ENCODE measurements around the gene PPDPF.

PPDPF gene

DNA sequence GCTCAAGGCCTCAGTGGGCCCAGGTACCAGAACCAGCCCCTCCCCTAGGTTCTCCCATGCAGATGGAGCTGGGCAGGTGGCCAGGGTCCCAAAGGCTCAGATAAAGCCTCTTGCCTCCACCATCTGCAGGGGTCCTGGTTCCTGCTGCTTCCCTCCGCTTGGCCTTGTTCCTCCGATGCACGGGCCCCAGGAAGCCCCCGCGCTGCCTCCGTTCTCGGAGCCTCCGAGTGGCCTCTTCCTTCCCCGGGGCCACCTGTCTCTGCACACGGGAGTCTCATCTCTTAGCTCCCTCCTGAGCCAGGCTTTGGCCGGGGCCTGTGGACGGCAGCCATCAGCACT lies 18.5 kb downstream of the PPDPF start:
- no peak for DNase-seq

DNA sequence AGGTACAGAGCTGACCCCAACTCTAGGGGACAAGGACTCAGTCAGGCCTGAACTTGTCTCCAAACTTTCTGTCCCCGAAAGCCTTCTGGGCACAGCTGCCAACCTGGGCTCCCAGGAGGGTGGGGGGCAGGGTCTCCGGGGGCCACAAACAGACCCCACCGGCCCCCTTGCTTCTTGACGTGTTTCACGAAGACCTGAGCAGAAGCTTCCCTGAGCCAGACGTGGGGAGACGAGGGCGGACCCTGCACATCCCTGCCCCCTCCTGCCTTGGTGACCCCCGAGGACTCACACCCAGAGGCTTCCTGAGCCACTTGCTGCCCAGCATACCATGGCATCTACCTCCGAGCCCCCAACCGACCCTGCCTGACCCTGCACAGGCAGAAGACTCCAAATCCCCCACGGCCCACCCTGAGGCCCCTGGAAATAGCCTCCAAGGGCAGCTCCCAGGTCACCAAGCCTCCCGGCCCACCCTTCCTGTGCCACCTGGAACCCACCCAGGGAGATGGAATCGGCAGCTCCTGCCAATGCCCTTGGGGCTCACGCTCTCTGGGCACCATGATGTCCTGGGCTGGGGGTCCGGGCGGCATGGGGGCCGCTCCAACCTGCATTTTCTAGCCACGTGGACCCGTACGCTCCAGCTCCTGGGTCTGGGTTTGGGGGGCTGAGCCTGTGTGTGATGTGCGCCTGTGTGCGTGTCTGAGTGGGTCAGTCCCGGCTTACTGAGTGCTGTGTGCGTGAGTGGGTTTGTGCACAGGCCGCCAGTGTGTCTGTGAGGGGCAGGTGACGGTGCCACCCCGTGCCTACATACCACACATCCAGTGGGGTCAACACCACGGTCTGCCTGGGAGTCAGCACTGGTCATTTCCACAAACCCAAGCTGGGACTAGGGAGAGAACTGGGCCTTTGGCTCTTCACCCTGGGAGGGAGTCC lies 19.1 kb downstream of the PPDPF start:
- no peak for DNase-seq

GRCh38 chr20:63540417-63541186 lies 20.0 kb downstream of the PPDPF start:
- no peak for DNase-seq

DNA sequence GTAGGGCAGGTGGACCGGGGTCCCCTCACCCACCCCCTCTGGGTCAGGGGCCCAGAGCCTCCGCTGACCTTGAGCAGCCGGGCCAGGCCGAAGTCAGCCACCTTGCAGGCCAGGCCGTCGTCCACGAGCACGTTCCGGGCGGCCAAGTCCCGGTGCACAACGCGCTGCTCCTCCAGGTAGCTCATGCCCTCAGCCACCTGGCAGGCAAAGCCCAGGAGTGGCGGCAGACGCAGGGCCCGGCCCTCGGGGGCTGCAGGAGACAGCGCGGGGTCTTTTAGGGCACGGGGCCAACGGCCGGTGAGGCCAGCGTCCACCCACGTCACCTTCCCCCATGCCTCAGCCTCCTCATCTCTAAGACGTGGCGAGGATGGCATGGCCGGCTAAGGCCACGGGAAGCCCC lies 20.8 kb downstream of the PPDPF start:
- no peak for DNase-seq

DNA sequence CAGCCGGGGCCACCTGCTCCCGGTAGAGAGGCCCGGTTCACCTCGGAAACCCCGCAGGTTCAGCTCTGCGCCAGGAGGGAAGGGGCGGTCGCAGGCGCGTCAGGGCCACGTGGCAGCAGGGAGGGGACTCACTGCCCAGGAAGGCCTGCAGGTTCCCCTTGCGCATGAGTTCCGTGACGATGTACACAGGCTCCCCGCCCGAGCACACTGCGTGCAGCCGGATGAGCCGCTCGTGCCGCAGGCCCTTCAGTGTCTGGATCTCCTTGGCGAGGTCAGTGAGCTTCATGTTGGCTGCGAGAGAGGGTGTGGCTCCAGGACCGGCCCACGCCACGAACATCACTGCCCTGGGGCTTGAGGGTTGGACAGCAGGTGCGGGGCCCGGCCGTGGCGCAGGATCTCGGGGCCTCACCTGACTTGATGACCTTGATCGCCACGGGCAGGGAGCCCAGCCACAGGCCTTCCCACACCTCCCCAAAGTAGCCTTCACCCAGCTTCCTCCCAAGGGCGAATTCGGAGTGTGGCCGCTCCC lies 21.5 kb downstream of the PPDPF start:
- DNase-seq, result no peak

- no peak for DNase-seq
Measured at GRCh38 chr20:63542696-63543095, 22.1 kb downstream of the PPDPF start.

DNA sequence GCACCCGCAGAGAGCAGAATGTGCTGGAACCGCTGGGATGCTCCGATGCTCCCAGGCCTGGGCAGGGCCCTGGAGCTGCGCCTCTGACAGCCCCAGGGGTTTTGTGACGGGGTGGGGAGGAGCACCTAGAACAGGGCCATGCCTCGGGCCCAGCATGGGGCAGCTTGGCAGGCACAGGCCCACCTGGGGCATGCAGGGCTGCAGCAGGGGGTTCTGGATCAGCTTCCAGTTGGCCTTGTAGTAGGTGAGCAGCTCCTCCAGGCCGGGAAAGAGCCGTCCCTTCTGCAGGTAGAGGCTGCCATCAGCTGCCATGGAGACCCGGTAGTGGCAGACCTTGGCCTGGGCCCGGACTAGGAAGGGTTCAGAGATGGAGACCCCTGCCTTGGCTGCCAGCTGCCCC lies 22.6 kb downstream of the PPDPF start:
- no peak for DNase-seq

- DNase-seq, result no peak
Measured at GRCh38 chr20:63543733-63544132, 23.2 kb downstream of the PPDPF start.

- no peak for DNase-seq
Measured at GRCh38 chr20:63544241-63544957, 23.8 kb downstream of the PPDPF start.

DNA sequence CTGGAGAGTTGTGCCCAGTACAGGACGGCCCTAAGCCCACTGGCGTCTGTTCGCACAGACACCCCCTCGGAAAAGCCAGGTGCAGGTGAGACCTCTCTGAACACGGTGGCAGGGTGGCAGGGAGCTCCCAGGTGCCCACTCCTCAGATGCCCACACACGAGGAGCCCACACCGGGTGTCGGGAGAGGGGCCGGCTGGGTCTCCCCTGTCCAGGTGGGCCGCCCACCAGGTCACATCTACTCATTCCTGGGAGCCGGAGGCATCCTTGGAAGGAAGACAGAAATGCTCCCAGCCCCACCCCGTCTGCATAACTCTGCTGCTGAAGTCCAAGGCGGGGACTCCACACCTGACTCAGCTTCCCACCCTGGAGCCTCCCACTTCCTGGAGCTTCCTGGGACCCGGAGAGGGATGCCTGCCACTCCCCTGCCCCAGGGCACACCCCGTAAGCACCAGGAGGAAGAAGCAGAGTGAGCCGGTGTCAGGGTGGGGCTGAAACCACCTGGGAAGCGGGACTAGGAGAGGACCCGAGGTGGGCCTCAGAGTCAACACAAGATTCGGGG lies 24.5 kb downstream of the PPDPF start:
- DNase-seq, result no peak

DNA sequence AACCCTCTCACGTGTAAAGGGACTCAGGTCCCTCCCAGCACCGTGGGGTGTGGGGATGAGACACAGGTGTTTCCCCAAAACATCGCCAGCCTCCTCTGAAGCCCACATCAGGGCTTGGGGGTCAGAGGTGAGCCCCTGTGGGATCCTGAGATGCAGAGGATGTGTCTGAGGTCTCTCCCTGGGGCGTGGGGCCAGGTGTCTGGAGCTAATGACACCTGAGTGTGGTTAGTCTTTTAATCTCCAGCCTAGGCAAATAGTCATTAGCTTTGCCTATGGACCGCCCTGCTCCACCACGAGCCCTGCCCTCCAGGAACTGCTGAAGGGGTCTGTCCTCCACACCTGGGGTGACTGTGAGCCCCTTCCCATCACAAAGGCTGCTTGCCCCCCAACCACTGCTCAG lies 25.2 kb downstream of the PPDPF start:
- DNase-seq, result no peak

DNA sequence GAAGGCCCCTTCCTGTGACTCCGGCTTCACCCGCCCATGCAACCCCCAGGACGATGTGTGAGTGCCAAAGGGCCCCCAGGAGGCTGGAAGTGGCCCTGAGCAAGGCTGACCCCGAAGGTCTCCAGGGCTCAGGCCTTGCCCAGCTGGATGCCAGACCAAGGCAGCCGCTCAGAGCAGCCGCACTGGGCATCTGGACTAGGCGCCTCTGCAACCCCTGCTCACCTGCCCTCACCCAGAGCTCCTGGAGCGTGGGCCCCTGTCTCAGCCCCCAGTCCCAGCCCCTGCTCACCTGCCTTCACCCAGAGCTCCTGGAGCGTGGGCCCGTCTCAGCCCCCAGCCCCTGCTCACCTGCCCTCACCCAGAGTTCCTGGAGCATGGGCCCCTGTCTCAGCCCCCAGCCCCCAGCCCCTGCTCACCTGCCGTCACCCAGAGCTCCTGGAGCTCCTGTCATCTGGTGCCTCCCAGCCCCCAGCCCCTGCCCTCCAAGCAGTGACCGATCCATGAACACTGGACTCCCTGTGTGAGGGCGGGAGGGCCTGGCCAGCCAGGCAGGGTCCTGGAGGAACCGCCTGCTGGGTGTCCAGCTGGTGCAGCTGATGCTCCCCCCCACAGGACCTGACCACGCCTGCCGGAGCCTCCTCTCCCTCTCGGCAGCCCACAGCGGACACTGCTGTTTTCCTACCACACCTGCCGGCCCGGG lies 25.8 kb downstream of the PPDPF start:
- no peak for DNase-seq

DNA sequence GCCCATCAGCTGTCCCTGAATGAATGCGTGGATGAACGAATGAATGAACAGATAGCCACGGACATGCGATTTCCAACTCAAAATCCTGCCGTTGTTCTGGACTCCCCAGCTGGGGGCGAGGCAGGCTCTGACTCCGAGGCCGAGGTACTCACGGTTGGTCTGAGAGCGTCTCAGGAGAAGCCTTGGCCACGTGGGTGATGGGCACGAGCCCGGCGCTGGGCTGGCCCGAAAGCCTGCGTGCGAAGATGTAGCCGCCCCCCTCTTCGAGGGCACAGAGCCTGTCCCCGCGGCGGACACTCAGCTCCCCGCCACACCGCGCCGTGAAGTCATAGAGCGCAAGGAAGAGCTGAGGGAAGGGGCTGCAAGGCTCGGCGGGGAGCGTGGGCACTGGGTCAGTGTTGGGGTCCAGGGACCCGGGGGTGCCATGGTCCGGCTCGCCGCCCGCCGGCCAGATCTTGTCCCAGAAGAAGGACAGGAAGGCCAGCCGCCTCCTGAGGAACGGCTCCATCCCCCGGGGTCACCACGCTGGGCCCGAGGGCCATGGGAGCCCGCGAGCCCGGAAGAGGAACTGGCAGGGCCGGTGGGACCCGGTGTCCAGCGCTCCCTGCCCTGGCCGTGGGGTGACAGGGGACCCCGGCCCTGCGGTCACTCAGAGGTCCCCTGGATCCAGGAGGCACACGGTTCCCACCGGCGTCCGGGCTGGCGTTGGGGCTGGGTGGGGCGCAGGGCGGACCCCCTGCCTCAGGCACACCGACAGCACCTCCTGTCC lies 26.6 kb downstream of the PPDPF start:
- DNase-seq, result no peak

GRCh38 chr20:63547725-63548480 lies 27.3 kb downstream of the PPDPF start, which contains the start of gene SRMS:
SRMS (minus strand) TSS chr20:63547749; CDS start chr20:63547463, 286 bp downstream.
- DNase-seq, result no peak

GRCh38 chr20:63548542-63548941 lies 28.0 kb downstream of the PPDPF start:
- no peak for DNase-seq

DNA sequence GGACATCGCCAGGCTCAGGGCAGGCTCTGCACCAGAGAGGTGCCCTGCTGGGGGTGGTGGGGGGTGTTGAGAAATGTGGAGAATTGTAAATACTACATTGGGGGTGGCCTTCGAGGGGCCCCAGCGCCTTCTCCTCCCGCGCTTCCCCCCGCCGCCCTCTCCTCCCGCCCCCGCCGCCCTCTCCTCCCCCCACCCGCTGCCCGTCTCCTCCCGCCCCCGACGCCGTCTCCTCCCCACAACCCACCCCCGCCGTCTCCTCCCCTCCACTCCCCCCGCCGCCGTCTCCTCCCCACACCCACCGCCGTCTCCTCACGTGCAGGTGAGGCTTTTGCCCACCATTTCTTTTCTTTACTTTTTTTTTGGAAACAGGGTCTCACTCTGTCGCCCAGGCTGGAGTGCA lies 28.5 kb downstream of the PPDPF start:
- no peak for DNase-seq

- no peak for DNase-seq
Measured at GRCh38 chr20:63549679-63550282, 29.2 kb downstream of the PPDPF start.

- DNase-seq, result no peak
Measured at GRCh38 chr20:63551068-63551467, 30.5 kb downstream of the PPDPF start.

- no peak for DNase-seq
Measured at GRCh38 chr20:63552481-63553249, 32.1 kb downstream of the PPDPF start.

Data from NCI-H1436 (cell line).